ENCODE results near the gene ZNF628.
"Not testable (repeated sequence)": the region's sequence is repeated elsewhere in the genome, so short reads cannot be mapped to it uniquely, and the experiment has no call there.

Gene ZNF628

DNA sequence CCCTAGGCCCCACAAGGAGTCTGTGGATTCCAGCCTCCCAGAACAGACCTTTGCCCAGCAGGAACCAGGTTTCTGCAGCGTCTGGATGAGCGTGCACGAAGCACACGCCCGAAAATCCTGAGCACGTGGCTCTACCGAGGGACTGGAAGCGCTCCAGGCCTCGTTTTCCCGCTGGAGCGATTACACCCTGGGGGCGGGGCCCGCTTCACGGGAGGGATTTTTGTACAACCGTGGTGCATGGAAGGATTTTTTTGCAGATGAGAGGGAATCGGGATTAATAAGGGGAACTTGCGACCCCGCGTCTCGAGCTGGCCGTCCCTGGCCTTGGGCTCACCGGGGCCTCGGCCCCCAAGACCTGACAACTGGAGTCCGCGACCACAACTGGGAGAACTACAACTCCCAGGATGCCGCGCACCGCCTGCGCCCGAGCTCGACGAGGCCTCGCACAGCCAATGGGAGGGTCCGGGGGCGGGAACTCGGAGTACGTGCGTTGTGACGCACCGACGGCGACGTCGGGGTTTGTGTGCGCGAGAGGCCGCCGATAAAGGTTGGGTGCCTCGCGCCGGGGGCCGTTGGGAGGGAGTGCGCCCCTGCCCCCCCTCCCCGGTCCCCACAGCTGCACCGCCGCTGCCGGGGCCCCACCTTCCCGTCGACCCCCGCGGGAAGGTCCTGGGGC, at the start of gene ZNF628:
TSS of gene ZNF628 (plus strand) at position 518 of the 676 bp plus-strand sequence. CDS start 3,294 bp downstream, outside the sequence.
- peak; percentile 97 for DNase-seq

DNA sequence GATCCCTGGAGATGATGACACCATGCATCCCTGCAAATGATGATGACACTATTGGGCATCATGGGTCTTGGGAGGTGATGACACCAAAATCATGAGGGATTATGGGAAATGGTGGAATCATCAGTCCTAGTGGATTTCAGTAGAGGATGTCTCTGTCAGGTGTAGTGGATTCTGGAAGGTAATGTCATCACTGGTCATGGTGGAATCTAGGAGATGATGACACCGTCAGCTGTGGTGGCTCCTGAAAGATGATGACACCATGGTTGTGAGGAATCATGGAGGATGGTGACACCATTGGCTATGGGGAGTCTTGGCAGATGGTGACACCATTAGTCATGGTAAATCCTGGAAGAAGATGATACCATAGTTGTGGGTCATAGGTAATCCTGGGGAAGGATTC, 45.2 kb upstream of the ZNF628 start:
- no peak for DNase-seq

- no peak for DNase-seq
Observed at GRCh38 chr19:55432241-55432959, 44.0 kb upstream of the ZNF628 start.

- no peak for DNase-seq
Observed at GRCh38 chr19:55433292-55433691, 43.1 kb upstream of the ZNF628 start.

- no peak for DNase-seq
Observed at GRCh38 chr19:55434356-55434919, 42.0 kb upstream of the ZNF628 start.

DNA sequence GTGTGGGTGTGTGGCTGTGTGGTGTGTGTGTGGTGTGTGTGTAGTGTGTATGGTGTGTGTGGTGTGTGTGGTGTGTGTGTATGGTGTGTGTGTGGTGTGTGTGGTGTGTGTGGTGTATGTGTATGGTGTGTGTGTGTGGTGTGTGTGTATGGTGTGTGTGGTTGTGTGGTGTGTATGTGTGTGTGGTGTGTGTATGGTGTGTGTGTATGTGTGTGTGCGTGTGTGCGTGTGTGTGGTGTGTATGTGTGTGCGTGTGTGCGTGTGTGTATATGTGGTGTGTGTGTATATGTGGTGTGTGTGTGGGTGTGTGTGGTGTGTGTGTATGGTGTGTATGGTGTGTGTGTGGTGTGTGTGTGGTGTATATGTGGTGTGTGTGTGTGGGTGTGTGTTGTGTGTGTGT, 41.4 kb upstream of the ZNF628 start:
- no peak for DNase-seq

- no peak for DNase-seq
Observed at GRCh38 chr19:55436847-55437246, 39.6 kb upstream of the ZNF628 start.

DNA sequence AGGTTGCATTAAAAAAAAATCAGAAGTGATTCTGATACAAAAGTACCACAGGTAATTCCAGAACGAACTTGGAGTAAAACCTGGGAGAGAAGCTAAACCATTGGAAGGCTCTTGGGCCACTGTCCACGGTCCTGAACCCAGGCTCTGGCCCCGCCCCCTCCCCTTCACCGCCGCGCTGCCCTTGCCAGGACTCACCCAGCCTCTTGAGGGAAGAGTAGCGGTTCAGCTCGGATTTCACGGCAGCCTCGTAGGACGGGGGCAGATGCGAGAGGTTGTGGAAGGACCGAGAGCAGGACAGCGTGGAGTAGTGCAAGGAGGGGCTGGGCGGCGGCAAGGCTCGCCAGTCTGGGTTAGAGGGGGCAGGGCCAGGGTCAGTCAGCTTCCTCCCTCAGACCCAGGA, 39.0 kb upstream of the ZNF628 start:
- peak; percentile 23 for DNase-seq

GRCh38 chr19:55439052-55439451, 37.4 kb upstream of the ZNF628 start:
- no peak for DNase-seq

- no peak for DNase-seq
Observed at GRCh38 chr19:55440411-55441105, 35.9 kb upstream of the ZNF628 start.

- no peak for DNase-seq
Observed at GRCh38 chr19:55441319-55441691, 35.1 kb upstream of the ZNF628 start.

DNA sequence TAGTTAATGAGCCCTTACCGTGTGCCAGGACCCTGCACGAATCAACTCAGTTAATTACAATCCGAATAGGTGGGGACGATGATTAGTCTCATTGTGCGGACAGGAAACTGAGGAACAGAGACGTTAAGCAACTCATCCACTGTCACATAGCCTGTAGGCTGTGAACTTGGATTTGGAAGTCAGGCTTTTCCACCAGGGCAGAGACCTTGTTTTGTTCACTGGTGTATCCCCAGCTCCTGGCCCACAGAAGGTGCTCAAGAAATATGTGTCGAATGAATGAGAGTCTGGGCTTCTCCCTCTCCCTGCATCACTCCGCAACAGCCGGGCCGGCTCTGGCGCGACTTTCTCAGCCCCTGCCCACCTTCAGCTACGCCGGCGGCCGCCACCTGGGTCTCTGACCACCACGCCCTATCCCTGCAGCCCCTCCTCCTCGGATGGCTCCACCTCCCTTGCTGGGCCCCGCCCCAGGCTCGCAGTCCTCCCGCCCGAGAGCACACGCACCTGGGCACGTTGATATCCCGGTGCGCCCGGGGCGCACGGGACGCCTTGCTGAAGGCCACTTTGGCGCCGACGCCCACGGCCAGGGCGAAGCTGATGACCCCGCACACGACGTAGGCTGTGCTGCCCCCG, 34.6 kb upstream of the ZNF628 start:
- no peak for DNase-seq

- no peak for DNase-seq
Observed at GRCh38 chr19:55442372-55442961, 34.0 kb upstream of the ZNF628 start.

- DNase-seq = no peak
Observed at GRCh38 chr19:55443045-55443823, 33.2 kb upstream of the ZNF628 start, which contains the start of gene SHISA7. SHISA7 (minus strand) TSS chr19:55443300; CDS start chr19:55442863, 437 bp downstream.

DNA sequence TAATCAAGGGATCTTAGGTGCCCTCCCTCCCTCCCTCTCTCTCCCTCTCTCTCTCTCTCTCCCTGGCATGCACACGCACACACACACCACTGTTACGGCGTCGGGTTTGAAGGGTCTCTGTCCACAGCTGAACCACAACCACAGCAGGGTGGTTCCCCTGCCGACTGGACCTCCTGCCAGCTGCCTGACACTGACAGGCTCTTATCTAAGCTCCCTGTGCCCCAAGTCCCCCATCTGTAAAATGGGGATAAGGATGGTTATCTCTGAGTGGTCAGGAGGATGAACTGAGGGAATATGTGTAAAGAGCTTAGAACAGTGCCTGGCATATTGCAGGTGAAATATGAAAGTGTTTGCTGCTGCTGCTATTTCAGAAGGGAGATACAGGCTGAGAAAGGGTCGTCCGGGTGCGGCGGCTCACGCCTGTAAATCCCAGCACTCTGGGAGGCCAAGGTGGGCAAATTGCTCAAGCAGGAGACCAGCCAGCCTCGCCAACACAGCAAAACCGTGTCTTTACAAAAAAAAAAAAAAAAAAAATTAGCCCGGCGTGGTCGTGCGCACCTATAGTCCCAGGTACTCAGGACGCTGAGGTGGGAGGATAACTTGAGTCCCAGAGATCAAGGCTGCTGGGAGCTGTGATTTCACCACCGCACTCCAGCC, 32.5 kb upstream of the ZNF628 start:
- no peak for DNase-seq

DNA sequence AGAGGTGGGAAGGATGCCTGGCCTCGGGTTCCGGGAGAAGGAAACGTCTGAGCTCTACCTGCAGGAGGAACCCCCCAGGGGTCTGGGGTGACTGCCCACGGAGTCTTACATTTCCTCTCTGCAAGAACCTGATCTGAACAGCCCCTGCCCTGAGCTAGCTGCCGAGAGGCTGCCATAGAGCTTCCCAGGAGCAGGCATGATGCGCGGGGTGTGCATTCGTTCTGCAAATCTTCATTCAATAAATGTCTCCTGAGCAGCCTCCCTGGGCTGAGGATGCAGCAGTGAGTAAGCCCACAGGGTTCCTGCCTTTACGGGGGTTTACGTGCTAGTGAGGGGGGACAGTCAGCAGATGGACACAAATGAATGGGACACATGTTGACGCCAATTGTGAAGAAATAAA, 31.8 kb upstream of the ZNF628 start:
- DNase-seq = no peak

DNA sequence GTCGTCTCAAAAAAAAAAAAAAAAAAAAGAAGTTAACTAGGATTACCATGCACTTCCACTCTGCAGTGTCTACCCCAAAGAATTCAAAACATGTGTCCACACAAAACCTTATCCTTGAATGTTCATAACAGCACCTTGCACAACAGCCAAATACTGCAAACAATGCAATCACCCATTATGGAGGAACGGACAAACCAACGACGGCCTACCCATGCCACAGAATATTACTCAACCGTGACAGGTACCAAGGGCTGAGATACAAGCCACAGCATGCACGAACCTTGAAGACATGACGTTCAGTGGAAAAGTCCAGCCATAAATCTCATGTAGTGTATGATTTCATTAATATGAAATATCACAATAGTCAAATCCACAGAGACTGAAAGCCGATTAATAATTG, 30.4 kb upstream of the ZNF628 start:
- no peak for DNase-seq

GRCh38 chr19:55447421-55448174, 28.8 kb upstream of the ZNF628 start:
- no peak for DNase-seq

DNA sequence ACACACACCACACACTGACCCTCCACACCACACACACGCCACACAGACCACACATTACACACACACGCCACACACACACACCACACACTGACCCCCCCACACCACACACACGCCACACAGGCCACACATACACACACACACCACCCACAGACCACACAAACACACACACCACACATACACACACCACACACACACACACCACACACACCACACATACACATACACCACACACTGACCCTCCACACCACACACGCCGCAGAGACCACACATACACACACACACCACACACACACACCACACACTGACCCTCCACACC, 28.3 kb upstream of the ZNF628 start:
- not testable (repeated sequence) for DNase-seq

DNA sequence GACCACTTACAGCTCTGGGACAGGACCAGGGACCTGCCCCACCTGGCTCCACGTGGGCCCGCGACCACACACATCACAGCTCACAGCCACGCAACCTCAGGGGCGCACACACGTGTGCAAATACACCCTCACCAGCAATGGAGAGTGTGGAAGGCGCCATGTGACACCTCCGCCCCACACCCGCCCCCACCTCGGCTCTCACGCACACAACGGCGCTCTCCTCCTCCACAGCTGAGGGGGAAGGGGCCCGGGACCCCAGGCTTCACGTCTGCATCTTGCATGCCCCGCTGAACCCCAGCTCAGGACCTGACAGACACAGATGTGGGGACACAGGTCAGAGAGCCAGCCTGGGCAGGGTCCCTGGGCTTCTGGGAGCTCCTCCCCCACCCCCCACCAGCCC, 26.9 kb upstream of the ZNF628 start:
- no peak for DNase-seq

Measured in HCEC 1CT (cell line).